Measurements from ENCODE around the gene LMO7. TPM values are rescaled to one million over a fixed set of nuclear protein-coding genes. Genes with fewer than 3 reads are reported as not detected.

The LMO7 gene
- total RNA-seq, 2 donors from 2014 or later = 118 to 193 TPM

DNA sequence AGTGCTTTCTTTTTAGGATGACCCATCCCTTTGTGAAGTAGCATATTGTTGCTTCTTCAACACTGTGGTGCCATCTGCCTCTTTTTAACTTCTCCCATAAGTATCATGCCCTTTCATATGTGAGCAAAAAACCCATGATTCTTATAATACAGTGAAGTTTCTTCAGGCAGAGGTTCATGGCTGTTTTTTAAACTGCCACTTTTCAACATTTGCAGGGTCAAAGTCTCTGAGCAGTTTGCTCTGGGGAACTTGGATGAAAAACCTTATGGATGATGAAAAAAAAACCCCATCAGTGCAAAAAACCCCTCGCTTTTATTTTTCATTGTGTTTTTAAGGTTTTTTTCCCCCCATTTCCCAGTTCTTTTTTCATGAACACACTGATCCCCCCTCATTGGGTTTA, 158.5 kb downstream of the LMO7 start:
- Histone ChIP-seq H3K27me3 (no peaks in the 10 kb centered on the region), H3K4me3 (no peak overlapping the region), H3K9ac (ENCODE audit: low read depth in 2 of 2, low read length in 2 of 2) (no peak overlapping the region), H3K36me3 (no peaks in the 10 kb centered on the region), H3K9me3 (no peaks in the 10 kb centered on the region), H3K4me1 (peaks cover 5% of the 10 kb centered on the region), H3K27ac (no peak overlapping the region)
- intact Hi-C loops (cut with DNase I) = no loop called here
- no peak for DNase-seq
- TF ChIP-seq, protein P1, sequence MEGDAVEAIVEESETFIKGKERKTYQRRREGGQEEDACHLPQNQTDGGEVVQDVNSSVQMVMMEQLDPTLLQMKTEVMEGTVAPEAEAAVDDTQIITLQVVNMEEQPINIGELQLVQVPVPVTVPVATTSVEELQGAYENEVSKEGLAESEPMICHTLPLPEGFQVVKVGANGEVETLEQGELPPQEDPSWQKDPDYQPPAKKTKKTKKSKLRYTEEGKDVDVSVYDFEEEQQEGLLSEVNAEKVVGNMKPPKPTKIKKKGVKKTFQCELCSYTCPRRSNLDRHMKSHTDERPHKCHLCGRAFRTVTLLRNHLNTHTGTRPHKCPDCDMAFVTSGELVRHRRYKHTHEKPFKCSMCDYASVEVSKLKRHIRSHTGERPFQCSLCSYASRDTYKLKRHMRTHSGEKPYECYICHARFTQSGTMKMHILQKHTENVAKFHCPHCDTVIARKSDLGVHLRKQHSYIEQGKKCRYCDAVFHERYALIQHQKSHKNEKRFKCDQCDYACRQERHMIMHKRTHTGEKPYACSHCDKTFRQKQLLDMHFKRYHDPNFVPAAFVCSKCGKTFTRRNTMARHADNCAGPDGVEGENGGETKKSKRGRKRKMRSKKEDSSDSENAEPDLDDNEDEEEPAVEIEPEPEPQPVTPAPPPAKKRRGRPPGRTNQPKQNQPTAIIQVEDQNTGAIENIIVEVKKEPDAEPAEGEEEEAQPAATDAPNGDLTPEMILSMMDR (IDR thresholded peaks at IDR 0.05) = no peak

GRCh38 chr13:75795274-75795673, 159.1 kb downstream of the LMO7 start:
- H3K36me3 ChIP-seq = no peaks in the 10 kb centered on the region
- TF ChIP-seq, protein P1 (IDR thresholded peaks at IDR 0.05) = no peak
- intact Hi-C loops (cut with DNase I) = no loop called here

DNA sequence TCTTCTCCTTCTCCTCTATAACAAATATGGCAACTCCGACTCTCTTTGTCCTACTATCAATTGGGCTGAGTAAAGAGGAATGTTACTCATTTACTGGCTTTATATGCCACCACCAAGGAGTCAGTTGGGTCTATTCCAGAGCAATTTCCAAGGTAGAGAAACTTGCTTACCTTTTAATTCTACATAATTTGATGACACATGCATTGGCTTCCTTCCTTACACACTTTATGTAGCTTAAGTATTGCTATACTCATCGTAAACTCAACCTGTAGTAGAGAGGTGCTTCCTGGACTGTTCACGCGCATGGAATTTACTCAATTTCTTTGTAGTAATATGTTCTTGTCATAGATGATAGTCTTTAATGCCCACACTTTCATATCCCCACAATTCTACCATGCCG, 160.7 kb downstream of the LMO7 start:
- Histone ChIP-seq H3K27ac (peak overlapping the region; percentile 63), H3K4me1 (peaks cover 5% of the 10 kb centered on the region), H3K9ac (ENCODE audit: low read depth in 2 of 2, low read length in 2 of 2) (peak overlapping the region in 1 of 2 donors; percentile 44), H3K9me3 (no peaks in the 10 kb centered on the region), H3K27me3 (no peaks in the 10 kb centered on the region), H3K4me3 (no peak overlapping the region), H3K36me3 (no peaks in the 10 kb centered on the region)
- TF ChIP-seq, protein P1 (IDR thresholded peaks at IDR 0.05) = no peak
- no peak for DNase-seq
- intact Hi-C loops (cut with DNase I) = no loop called here

More at GRCh38 chr13:75795274-75795673, 159.1 kb downstream of the LMO7 start:
- Histone ChIP-seq H3K4me1 (peaks cover 5% of the 10 kb centered on the region), H3K9me3 (no peaks in the 10 kb centered on the region), H3K27ac (no peak overlapping the region), H3K27me3 (no peaks in the 10 kb centered on the region), H3K9ac (ENCODE audit: low read depth in 2 of 2, low read length in 2 of 2) (no peak overlapping the region), H3K4me3 (no peak overlapping the region)
- DNase-seq = no peak

- DNase-seq = no peak
- intact Hi-C loops (cut with DNase I) = no loop called here
- H3K27ac ChIP-seq = peak overlapping the region; percentile 63
- no peaks in the 10 kb centered on the region for H3K9me3 ChIP-seq
- TF ChIP-seq, protein P1 (IDR thresholded peaks at IDR 0.05) = no peak
- peak overlapping the region in 1 of 2 donors; percentile 44 for H3K9ac ChIP-seq (ENCODE audit: low read depth in 2 of 2, low read length in 2 of 2)
- peaks cover 5% of the 10 kb centered on the region for H3K4me1 ChIP-seq
- no peak overlapping the region for H3K4me3 ChIP-seq
- no peaks in the 10 kb centered on the region for H3K27me3 ChIP-seq
- no peaks in the 10 kb centered on the region for H3K36me3 ChIP-seq
Observed at GRCh38 chr13:75797239-75797638, 161.1 kb downstream of the LMO7 start.

DNA sequence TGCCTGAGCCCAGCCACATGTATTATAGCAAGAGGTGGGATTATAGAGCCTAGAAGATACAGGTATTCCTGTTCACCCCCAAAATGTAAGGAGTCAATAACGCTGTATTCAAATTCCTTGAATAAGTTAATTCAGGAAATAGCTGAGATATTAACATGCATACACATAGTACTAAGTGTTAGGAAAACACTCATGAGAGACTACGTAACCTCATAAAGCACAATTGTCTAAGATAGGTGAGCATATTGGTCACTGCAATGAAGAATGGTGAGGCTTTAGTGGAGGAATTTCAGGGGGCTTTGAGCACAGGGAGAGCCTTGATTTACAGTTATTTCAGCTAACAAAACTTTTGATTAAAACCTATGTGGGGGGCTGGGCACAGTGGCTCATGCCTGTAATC, 161.6 kb downstream of the LMO7 start:
- Histone ChIP-seq H3K4me3 (no peak overlapping the region), H3K9ac (ENCODE audit: low read depth in 2 of 2, low read length in 2 of 2) (peak overlapping the region in 1 of 2 donors; percentile 44), H3K36me3 (no peaks in the 10 kb centered on the region), H3K4me1 (peaks cover 5% of the 10 kb centered on the region), H3K27ac (peak overlapping the region; percentile 63), H3K27me3 (no peaks in the 10 kb centered on the region), H3K9me3 (no peaks in the 10 kb centered on the region)
- DNase-seq = no peak
- intact Hi-C loops (cut with DNase I) = no loop called here
- TF ChIP-seq, protein P1 (IDR thresholded peaks at IDR 0.05) = no peak

Measured in colonic mucosa (tissue), 4 donors.